ENCODE measurements around the gene KIF16B.
A peak's percentile ranks its signal among the peaks of the same experiment; 100 is the strongest.
"Not testable (repeated sequence)": the region's sequence is repeated elsewhere in the genome, so short reads cannot be mapped to it uniquely, and the experiment has no call there.

The KIF16B gene

GRCh38 chr20:16590041-16590633 lies 16.9 kb upstream of the KIF16B start:
- no peak for DNase-seq

GRCh38 chr20:16589623-16590022 lies 16.4 kb upstream of the KIF16B start:
- no peak for DNase-seq

- DNase-seq: no peak
These were observed 15.0 kb upstream of the KIF16B start for GRCh38 chr20:16588241-16588640.

DNA sequence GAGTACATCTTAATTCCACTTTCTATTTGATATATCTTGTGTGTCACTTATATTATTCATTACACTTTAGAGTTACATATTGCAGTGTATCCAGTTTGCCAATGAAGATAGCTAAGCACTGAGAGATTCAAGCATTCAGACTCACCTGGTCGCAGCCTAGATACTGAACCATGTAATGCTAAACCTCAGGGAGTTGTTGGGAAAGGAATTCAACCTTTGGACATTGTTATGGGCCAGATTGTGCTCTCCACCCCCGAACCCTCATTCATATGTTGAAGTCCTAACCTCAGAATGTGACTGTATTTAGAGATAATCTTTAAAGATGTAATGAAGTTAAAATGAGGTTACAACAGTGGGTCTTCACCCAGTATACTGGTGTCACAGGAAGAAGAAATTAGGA lies 13.8 kb upstream of the KIF16B start:
- DNase-seq: no peak

- DNase-seq: no peak
These were observed 10.2 kb upstream of the KIF16B start for GRCh38 chr20:16583474-16583873.

DNA sequence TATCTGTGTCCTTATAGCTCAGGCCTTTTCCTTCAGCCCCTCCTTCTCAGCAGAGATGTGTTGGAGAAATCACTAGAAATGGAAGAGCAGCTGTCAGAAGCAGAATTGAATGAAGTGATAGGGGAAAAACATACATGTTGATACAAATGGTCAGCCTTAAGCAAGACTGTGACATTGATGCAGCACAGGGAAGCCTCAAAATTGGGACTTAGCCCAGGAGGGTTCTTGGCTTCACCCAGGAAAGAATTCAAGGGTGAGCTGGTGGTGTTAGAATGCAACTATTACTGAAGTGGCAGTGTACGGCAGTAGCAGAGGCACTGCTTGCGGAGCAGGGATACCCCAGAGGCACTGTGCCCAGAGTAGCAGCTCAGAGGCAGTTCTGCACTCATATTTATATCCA lies 8.0 kb upstream of the KIF16B start:
- DNase-seq: no peak

DNA sequence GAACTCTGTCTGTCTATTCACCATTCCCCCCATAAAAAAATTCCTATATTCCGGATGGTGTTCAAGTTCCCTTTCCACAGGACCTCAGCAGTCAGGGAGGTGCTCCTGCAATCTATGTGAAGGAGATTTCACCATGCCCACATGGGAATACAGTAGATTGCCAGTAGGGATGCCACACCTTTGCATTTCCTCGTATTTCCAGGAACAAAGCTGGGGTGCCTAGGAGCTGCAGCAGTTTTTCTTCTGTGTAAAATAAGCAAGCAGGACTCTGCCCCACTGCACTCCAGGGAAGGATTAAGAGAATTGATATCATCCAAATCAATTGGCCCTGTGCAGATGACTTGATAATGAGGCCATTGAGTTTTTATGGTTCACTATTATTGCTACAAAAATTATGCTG lies 7.4 kb upstream of the KIF16B start:
- DNase-seq: no peak

GRCh38 chr20:16580147-16580546 lies 6.9 kb upstream of the KIF16B start:
- DNase-seq: no peak

GRCh38 chr20:16576219-16576618 lies 3.0 kb upstream of the KIF16B start:
- DNase-seq: no peak

DNA sequence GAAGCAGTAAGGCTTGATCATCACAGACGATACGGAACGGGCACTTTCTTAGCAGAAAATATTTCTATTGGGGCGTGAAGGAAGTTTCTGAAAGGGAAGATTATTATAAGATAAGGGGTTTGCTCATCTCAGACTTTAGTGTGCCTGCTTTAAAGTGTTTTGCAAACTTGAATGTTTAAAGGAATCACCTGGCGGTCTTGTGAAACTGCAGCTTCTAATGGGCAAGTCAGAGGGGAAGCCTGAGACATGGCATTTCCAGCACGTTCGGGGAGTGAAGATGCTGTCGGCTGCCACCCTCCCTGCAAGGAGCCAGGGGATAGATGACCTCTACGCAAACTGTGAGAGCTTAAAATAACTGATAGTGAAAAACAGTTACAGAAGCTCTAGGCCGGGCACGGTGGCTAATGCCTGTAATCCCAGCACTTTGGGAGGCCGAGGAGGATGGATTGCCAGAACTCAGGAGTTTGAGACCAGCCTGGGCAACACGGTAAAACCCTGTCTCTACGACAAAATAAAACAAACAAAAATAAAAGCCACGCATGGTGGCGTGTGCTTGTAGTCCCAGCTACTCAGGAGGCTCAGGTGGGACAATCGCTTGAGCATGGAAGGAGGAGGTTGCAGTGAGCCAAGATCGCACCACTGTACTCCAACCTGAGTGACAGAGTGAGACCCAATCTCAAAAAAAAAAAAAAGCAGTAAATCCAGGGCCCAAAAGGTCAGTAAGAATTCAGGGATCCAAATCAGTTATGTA lies 2.3 kb upstream of the KIF16B start:
- no peak for DNase-seq

DNA sequence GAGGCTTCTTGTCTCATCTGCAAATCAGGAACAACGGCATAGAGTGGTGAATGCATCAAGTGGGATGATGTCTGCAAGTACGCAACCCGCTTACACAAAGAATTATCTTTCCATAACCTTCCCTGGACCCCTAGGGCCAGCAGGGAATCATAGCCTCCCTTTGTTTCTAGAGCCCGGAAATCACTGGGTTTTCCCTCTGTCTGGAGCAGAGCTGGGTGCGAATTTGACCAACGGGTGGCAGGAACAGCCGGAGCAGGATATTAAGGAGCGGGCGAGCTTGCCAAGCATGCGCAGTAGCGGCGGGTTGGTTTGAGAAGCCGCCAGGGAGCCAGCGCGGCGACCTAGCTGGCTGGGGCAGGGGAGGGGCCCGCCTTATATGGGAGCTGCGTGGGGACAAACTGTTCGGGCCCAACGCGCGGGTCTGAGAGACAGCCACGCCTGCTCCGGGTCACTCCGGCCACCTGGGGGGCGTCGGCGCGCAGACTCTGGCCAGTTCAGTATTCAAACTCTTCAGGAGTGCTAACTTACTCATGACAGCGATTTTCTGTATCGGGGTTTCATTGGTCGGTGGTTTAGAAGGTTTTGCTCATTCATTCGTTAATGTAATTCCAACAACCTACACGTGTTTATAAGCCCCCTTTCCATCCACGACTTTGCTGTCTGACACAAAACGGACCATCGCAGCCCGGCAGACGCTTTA lies 1.6 kb upstream of the KIF16B start:
- DNase-seq: peak; percentile 17 to 61 (median 38)

DNA sequence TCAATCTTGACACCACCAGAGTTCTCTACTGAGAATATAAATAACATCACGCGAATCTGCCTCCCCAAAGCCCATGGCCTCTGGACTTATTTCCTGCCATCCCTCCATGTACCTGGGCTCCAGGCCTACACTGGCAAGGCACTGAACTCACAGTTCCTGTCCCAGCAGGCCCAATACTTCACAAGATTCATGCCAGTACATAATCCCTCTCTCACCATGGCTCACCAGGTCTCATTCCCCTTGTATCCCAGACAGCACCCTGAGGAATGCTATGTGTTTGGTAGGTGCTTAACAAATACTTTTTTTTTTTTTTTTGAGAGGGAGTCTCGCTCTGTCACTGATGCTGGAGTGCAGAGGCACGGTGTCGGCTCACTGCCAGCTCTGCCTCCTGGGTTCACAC lies 1.9 kb downstream of the KIF16B start:
- DNase-seq: no peak

GRCh38 chr20:16569246-16570153 lies 3.7 kb downstream of the KIF16B start:
- no peak for DNase-seq

GRCh38 chr20:16566080-16566479 lies 7.2 kb downstream of the KIF16B start:
- DNase-seq: no peak

GRCh38 chr20:16564079-16564478 lies 9.2 kb downstream of the KIF16B start:
- not testable (repeated sequence) for DNase-seq

DNA sequence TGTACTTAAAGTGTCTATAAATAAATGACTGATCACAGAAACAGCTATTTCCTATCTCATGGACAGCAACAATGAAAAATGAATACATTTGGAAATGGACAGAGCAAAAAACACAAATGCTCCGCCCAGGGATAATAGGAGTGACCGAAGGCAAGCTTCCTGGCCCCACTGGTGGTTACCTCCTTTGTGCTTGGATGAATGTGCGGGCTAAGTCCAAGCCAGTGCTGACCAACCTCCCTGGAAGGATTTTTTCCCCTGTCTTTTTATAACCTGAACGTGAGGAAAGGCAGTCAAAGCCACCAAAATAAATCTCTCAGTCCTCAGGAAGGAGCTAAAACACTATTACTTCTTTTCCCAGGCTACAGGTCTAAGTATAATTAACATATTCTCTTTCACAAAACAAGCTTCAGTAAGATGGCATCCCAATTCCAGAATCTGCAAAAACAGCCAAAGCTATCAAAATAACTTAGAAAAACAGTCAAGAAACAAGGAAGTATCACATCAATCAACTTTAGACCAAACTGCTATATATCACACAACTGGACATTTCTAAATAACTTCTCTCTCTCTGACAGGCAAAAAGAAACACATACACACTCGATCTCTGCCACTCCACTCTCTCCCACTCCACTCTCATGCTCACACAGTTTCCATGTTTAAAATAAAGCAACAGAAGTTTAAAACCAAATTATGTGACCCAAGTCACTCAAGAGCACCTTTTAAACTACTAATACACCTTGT lies 10.0 kb downstream of the KIF16B start:
- no peak for DNase-seq

GRCh38 chr20:16562259-16562658 lies 11.0 kb downstream of the KIF16B start:
- no peak for DNase-seq

- DNase-seq: no peak
These were observed 12.6 kb downstream of the KIF16B start for GRCh38 chr20:16560661-16561060.

- DNase-seq: no peak
These were observed 13.0 kb downstream of the KIF16B start for GRCh38 chr20:16560216-16560615.

- DNase-seq: no peak
These were observed 16.9 kb downstream of the KIF16B start for GRCh38 chr20:16556301-16556700.

DNA sequence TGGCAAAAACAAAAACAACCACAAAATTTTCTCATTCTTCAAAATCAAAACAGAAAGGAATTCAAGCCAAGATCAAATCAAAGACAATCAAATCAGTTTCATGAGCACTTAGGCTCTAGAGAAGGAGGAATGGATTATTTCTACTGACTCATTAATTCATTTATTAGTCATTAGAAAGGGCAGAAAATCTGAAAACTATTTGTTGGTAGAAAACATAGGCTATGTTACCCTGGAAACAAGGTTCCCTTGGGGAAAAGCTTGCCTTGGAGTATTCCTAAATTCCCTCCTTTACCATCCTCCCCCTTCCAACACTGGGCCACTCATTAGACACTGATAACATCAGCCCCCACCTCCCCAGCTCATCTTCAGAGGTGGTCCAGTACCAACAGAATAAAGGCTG lies 17.5 kb downstream of the KIF16B start:
- DNase-seq: no peak

- DNase-seq: no peak
These were observed 18.3 kb downstream of the KIF16B start for GRCh38 chr20:16554766-16555543.

Data from activated CD4-positive, CD25-positive, alpha-beta regulatory T cell (primary cell).